OCI-LY3 (cell line): ENCODE results near the gene TGFBRAP1.
A peak's percentile ranks its signal among the peaks of the same experiment; 100 is the strongest.

Source experiments
- H2AFZ ChIP-seq: fragments of 200-600, 300-600 bp; shearing (Covaris generic); 2 replicates; pipeline ENCODE4 v1.6.0; 2014; ENCODE audit warnings: antibody characterized with exemption, low read depth, low read length
- H3K27ac ChIP-seq: fragments of 200-600, 300-600 bp; sonication (generic); 2 replicates; pipeline ENCODE4 v1.5.1; 2014; ENCODE audit warnings: mild to moderate bottlenecking, low read length, moderate library complexity, mixed read lengths
- H3K27me3 ChIP-seq: fragments of 200-600, 300-600 bp; sonication (generic); 2 replicates; pipeline ENCODE4 v1.6.1; 2014; ENCODE audit warnings: low read depth, low read length, mixed read lengths
- H3K36me3 ChIP-seq: fragments of 200-600, 300-600 bp; sonication (generic); replicated peaks from 2 replicates; pipeline ENCODE3; 2014; ENCODE audit warnings: low read depth, low read length, mixed read lengths
- H3K4me1 ChIP-seq: fragments of 300-600, 200-600 bp; sonication (generic); 2 replicates; pipeline ENCODE4 v1.6.1; 2014; ENCODE audit warnings: low read length, mixed read lengths
- H3K4me2 ChIP-seq: fragments of 200-600, 300-600 bp; sonication (generic); 2 replicates; pipeline ENCODE4 v1.6.1; 2014; ENCODE audit warnings: low read length, mixed read lengths
- H3K4me3 ChIP-seq: fragments of 300-600, 200-600 bp; sonication (generic); 2 replicates; pipeline ENCODE4 v1.5.1; 2014; ENCODE audit warnings: antibody characterized with exemption, mild to moderate bottlenecking, low read length, moderate library complexity
- H3K79me2 ChIP-seq: fragments of 300-600, 200-600 bp; shearing (Covaris generic); 2 replicates; pipeline ENCODE4 v1.6.1; 2014; ENCODE audit warnings: mild to moderate bottlenecking, low read length, mixed read lengths
- H3K9ac ChIP-seq: fragments of 300-600, 200-600 bp; shearing (Covaris generic); 2 replicates; pipeline ENCODE4 v1.6.0; 2014; ENCODE audit warnings: mild to moderate bottlenecking, low read length, moderate library complexity
- H3K9me3 ChIP-seq: fragments of 200-600, 300-600 bp; shearing (Covaris generic); 2 replicates; pipeline ENCODE4 v1.6.1; 2014; ENCODE audit warnings: low read length, mixed read lengths; ENCODE audit not compliant: insufficient read depth
- H4K20me1 ChIP-seq: fragments of 200-600, 300-600 bp; sonication (generic); 2 replicates; pipeline ENCODE4 v1.6.1; 2016; ENCODE audit warnings: low read length, mixed read lengths; ENCODE audit not compliant: insufficient read depth
- EZH2phosphoT487 ChIP-seq: fragments of 200-600 bp; shearing (Covaris generic); IDR thresholded peaks from 2 replicates; pipeline ENCODE4 v1.6.1; 2018; ENCODE audit warnings: antibody characterized with exemption, mixed run types, low read depth
- TF ChIP-seq, protein P1 (sequence below): fragments of 200-600, 300-600 bp; sonication (generic); IDR thresholded peaks from 2 replicates; pipeline ENCODE4 v1.5.1; 2014; ENCODE audit warnings: antibody characterized with exemption, low read length, low read depth

The TGFBRAP1 gene

DNA sequence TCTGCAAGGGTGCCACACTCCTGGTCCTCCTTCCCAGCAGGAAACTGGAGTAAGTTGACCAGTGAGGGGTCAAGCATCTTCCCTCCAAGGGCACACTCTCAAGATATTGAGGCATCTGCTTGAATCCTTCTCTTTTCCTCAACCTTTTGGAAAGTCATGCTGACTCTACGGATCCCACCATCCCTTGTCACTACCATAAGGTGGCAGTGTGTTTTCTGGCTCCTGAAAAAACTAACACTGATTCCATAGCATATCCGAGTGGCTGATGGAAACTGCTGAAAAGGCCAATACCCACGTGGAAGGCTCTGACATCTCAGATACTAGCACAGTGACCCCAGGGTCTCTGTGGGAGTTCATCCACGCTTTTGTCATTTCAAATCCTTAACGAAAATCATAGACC lies 50.9 kb downstream of the TGFBRAP1 start:
- Histone ChIP-seq H2AFZ (no peak overlapping the region), H3K9ac (no peak overlapping the region), H3K4me3 (no peak overlapping the region), H3K79me2 (no peaks in the 10 kb centered on the region), H3K36me3 (peaks cover 40% of the 10 kb centered on the region), H3K9me3 (no peaks in the 10 kb centered on the region), H3K4me2 (no peak overlapping the region), H3K27me3 (no peaks in the 10 kb centered on the region), H3K4me1 (peaks cover 7% of the 10 kb centered on the region), H4K20me1 (no peaks in the 10 kb centered on the region), H3K27ac (no peak overlapping the region)
- no peak for TF ChIP-seq EZH2phosphoT487
- TF ChIP-seq, protein P1, sequence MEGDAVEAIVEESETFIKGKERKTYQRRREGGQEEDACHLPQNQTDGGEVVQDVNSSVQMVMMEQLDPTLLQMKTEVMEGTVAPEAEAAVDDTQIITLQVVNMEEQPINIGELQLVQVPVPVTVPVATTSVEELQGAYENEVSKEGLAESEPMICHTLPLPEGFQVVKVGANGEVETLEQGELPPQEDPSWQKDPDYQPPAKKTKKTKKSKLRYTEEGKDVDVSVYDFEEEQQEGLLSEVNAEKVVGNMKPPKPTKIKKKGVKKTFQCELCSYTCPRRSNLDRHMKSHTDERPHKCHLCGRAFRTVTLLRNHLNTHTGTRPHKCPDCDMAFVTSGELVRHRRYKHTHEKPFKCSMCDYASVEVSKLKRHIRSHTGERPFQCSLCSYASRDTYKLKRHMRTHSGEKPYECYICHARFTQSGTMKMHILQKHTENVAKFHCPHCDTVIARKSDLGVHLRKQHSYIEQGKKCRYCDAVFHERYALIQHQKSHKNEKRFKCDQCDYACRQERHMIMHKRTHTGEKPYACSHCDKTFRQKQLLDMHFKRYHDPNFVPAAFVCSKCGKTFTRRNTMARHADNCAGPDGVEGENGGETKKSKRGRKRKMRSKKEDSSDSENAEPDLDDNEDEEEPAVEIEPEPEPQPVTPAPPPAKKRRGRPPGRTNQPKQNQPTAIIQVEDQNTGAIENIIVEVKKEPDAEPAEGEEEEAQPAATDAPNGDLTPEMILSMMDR: no peak

DNA sequence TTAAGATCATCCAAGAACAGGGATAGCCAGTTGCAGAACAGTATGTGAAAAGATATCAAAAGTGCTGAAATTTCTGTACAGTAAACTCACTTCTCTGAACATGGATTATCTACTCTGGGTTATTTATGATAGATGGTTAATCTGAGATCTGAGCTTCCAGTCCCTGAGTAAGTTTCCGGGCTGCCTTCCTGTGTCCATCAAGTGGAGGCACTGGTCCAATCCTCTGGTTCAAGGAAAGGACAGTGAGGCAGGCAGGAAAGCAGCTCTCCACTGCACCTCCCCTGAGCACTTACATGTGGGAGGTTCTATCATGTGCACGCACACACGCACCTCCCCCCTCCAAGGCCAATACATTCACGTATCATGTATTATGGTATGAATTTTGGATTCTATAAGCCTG lies 55.5 kb downstream of the TGFBRAP1 start:
- peaks cover 43% of the 10 kb centered on the region for H3K4me1 ChIP-seq
- peak overlapping the region; percentile 96; the same call in 1 of the 2 replicates for H3K27ac ChIP-seq
- H3K79me2 ChIP-seq: 0 out of 2 replicates have a peak, but pooled peaks cover 11% of the 10 kb centered on the region
- peaks cover 52% of the 10 kb centered on the region for H3K36me3 ChIP-seq
- no peak overlapping the region for H3K4me3 ChIP-seq
- H3K27me3 ChIP-seq: no peaks in the 10 kb centered on the region
- H3K9me3 ChIP-seq: no peaks in the 10 kb centered on the region
- H4K20me1 ChIP-seq: no peaks in the 10 kb centered on the region
- no peak overlapping the region for H2AFZ ChIP-seq
- no peak overlapping the region for H3K9ac ChIP-seq
- H3K4me2 ChIP-seq: no peak overlapping the region
- TF ChIP-seq, protein P1: no peak
- TF ChIP-seq EZH2phosphoT487: no peak

DNA sequence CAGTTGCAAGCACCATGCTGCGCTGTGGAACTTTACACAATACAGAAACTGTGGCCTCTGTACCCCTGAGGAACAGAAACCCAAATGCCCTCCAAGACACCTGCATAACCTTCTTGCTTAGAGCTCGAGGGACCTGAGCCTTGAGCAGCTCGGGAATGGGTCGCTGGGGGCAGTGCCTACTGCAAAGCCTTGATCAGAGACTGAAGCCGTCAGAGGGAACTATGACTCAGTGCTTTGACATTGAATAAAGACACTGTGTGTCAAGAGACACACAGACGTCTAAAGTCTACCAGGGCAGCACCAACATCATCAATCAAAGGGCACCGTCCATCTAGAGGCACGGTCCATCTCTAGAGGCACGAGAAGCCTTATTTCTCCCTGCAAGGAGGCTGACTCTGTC lies 57.4 kb downstream of the TGFBRAP1 start:
- peak overlapping the region; percentile 44 for H3K4me3 ChIP-seq
- no peaks in the 10 kb centered on the region for H3K9me3 ChIP-seq
- peaks cover 57% of the 10 kb centered on the region for H3K4me1 ChIP-seq
- peak overlapping the region; percentile 66 for H3K9ac ChIP-seq
- H2AFZ ChIP-seq: no peak overlapping the region
- H3K27ac ChIP-seq: peak overlapping the region; percentile 96
- no peaks in the 10 kb centered on the region for H4K20me1 ChIP-seq
- no peak for TF ChIP-seq EZH2phosphoT487
- TF ChIP-seq, protein P1: no peak; the same call in none of the 2 replicates
- 0 out of 2 replicates have a peak, but pooled peaks cover 11% of the 10 kb centered on the region for H3K79me2 ChIP-seq
- H3K36me3 ChIP-seq: peaks cover 66% of the 10 kb centered on the region
- H3K27me3 ChIP-seq: no peaks in the 10 kb centered on the region
- peak overlapping the region; percentile 72 for H3K4me2 ChIP-seq

- peak overlapping the region; percentile 72 for H3K4me2 ChIP-seq
- peak overlapping the region; percentile 65 for H3K9ac ChIP-seq
- 0 out of 2 replicates have a peak, but pooled peaks cover 11% of the 10 kb centered on the region for H3K79me2 ChIP-seq
- TF ChIP-seq, protein P1: no peak
- TF ChIP-seq EZH2phosphoT487: no peak
- no peaks in the 10 kb centered on the region for H4K20me1 ChIP-seq
- H3K27me3 ChIP-seq: no peaks in the 10 kb centered on the region
- H3K4me3 ChIP-seq: peak overlapping the region; percentile 44
- H3K4me1 ChIP-seq: peaks cover 63% of the 10 kb centered on the region
- peaks cover 66% of the 10 kb centered on the region for H3K36me3 ChIP-seq
- no peak overlapping the region for H2AFZ ChIP-seq
- H3K27ac ChIP-seq: peak overlapping the region; percentile 96
- no peaks in the 10 kb centered on the region for H3K9me3 ChIP-seq
These were observed 58.0 kb downstream of the TGFBRAP1 start for GRCh38 chr2:105271393-105272045.
